ENCODE measurements around the gene CEP152.

CEP152 gene, protein sequence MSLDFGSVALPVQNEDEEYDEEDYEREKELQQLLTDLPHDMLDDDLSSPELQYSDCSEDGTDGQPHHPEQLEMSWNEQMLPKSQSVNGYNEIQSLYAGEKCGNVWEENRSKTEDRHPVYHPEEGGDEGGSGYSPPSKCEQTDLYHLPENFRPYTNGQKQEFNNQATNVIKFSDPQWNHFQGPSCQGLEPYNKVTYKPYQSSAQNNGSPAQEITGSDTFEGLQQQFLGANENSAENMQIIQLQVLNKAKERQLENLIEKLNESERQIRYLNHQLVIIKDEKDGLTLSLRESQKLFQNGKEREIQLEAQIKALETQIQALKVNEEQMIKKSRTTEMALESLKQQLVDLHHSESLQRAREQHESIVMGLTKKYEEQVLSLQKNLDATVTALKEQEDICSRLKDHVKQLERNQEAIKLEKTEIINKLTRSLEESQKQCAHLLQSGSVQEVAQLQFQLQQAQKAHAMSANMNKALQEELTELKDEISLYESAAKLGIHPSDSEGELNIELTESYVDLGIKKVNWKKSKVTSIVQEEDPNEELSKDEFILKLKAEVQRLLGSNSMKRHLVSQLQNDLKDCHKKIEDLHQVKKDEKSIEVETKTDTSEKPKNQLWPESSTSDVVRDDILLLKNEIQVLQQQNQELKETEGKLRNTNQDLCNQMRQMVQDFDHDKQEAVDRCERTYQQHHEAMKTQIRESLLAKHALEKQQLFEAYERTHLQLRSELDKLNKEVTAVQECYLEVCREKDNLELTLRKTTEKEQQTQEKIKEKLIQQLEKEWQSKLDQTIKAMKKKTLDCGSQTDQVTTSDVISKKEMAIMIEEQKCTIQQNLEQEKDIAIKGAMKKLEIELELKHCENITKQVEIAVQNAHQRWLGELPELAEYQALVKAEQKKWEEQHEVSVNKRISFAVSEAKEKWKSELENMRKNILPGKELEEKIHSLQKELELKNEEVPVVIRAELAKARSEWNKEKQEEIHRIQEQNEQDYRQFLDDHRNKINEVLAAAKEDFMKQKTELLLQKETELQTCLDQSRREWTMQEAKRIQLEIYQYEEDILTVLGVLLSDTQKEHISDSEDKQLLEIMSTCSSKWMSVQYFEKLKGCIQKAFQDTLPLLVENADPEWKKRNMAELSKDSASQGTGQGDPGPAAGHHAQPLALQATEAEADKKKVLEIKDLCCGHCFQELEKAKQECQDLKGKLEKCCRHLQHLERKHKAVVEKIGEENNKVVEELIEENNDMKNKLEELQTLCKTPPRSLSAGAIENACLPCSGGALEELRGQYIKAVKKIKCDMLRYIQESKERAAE (N-terminal part only)

DNA sequence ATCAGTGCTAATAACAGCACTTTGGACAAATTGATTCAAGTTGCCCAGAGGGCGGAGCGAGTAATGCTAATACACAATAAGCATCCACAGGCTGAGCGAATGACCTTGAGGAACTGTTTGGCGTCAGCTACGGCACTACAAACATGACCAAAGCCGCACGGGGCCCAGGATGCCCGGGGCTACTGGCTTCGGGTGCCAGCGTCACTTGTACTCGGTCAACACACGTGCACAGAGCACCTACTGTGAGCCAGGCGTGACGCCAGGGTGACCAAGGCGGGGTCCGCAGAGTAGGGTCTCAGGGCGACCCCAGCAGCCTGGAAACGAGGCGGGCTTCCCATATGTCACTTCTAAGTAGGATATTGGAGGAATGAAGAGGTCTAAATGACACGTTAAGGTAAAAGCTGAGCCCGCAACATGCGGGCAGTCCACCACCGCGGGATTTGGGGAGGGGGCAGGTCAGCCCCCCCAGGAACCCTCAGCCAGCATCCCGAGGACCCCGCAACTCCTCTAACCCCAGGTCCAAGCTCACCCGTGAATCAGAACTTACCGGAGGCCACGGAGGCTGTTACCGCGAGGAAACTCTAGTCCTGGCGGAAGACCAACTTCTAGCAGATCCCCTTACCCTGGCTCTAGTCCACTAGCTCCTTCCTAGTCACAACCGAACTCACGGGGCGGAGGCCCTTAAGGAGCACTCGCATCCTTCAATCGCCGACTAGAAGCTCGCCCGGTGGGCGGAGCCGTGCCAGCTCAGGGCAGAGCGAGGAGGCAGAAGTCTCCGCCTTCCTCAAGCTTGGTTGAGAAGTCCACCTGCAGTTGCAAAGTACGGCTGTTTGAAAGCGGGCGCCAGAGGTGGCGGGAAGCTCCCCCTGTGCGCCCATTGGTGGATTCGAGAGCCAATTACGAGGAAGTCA lies at the start of gene CEP152:
Gene CEP152 (minus strand): TSS at position 656 of the 911 bp plus-strand sequence. CDS start 5,420 bp downstream, outside the sequence.
- H3K4me3 ChIP-seq (ENCODE audit: low read depth, low read length) = peak within 1 kb of the TSS; percentile 79
- H3K36me3 ChIP-seq (ENCODE audit: control insufficient read depth in 2 of 2, insufficient read depth in 1 of 2, low read length in 2 of 2) = no peaks in the 10 kb centered on the region
- ChIA-PET POLR2A (interaction anchor here (0.6 to 1.7 kb wide), 12 partner anchors 9 to 1691 kb away, joined by 3 to 13 read pairs (median 4); partner anchors contain the start of genes EID1 and GALK2), CTCF (interaction anchor here (0.5 to 1.2 kb wide), 3 partner anchors 9 to 154 kb away, joined by 3 to 6 read pairs (median 4); no protein-coding TSS in a partner anchor)
- no peaks in the 10 kb centered on the region for H3K9me3 ChIP-seq (ENCODE audit: control insufficient read depth, insufficient read depth, low read depth, low read length)
- H3K27ac ChIP-seq (ENCODE audit: extremely low read depth, low read depth, low read length) = peak within 1 kb of the TSS; percentile 37; the same call in 1 of the 2 replicates
- peaks cover 4% of the 10 kb centered on the region; the same call in 1 of the 2 replicates for H3K4me1 ChIP-seq (ENCODE audit: control insufficient read depth, insufficient read depth, low read length)
- TF ChIP-seq, protein P1, sequence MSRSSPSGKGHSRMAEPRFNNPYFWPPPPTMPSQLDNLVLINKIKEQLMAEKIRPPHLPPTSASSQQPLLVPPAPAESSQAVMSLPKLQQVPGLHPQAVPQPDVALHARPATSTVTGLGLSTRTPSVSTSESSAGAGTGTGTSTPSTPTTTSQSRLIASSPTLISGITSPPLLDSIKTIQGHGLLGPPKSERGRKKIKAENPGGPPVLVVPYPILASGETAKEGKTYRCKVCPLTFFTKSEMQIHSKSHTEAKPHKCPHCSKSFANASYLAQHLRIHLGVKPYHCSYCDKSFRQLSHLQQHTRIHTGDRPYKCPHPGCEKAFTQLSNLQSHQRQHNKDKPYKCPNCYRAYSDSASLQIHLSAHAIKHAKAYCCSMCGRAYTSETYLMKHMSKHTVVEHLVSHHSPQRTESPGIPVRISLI (tag by site-specific recombination; IDR thresholded peaks at IDR 0.05) = no peak
- TF ChIP-seq, protein P2, sequence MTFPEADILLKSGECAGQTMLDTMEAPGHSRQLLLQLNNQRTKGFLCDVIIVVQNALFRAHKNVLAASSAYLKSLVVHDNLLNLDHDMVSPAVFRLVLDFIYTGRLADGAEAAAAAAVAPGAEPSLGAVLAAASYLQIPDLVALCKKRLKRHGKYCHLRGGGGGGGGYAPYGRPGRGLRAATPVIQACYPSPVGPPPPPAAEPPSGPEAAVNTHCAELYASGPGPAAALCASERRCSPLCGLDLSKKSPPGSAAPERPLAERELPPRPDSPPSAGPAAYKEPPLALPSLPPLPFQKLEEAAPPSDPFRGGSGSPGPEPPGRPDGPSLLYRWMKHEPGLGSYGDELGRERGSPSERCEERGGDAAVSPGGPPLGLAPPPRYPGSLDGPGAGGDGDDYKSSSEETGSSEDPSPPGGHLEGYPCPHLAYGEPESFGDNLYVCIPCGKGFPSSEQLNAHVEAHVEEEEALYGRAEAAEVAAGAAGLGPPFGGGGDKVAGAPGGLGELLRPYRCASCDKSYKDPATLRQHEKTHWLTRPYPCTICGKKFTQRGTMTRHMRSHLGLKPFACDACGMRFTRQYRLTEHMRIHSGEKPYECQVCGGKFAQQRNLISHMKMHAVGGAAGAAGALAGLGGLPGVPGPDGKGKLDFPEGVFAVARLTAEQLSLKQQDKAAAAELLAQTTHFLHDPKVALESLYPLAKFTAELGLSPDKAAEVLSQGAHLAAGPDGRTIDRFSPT (tag by site-specific recombination; IDR thresholded peaks at IDR 0.05) = peak; percentile 100
- TF ChIP-seq WT1 (tag by site-specific recombination; IDR thresholded peaks at IDR 0.05) (peak; percentile 31; the same call in 1 of the 2 replicates), BCL11A (tag by site-specific recombination; IDR thresholded peaks at IDR 0.05; ENCODE audit: low read depth) (0 out of 2 replicates have a peak, but pooled peaks have one; percentile 35), ZBTB20 (tag by site-specific recombination; IDR thresholded peaks at IDR 0.05) (peak; percentile 44; the same call in 1 of the 2 replicates), ZNF624 (tag by site-specific recombination; IDR thresholded peaks at IDR 0.05) (no peak), ZEB2 (tag by site-specific recombination; IDR thresholded peaks at IDR 0.05) (peak; percentile 22; the same call in 1 of the 2 replicates), ZNF660 (tag by site-specific recombination; IDR thresholded peaks at IDR 0.05) (no peak), ZBTB17 (tag by site-specific recombination; IDR thresholded peaks at IDR 0.05) (peak; percentile 37), ZIC2 (tag by site-specific recombination; IDR thresholded peaks at IDR 0.05) (peak; percentile 79), ZNF629 (tag by site-specific recombination; IDR thresholded peaks at IDR 0.05) (peak; percentile 82), ZNF394 (tag by site-specific recombination; IDR thresholded peaks at IDR 0.05; ENCODE audit: borderline replicate concordance) (0 out of 2 replicates have a peak, but pooled peaks have one; percentile 14), ZSCAN16 (tag by site-specific recombination; IDR thresholded peaks at IDR 0.05) (peak; percentile 72; the same call in 1 of the 2 replicates), YY2 (tag by site-specific recombination; IDR thresholded peaks at IDR 0.05) (no peak), ZNF184 (tag by site-specific recombination; IDR thresholded peaks at IDR 0.05) (no peak), ZNF426 (tag by site-specific recombination; IDR thresholded peaks at IDR 0.05) (no peak)
- TF ChIP-seq, protein P3, sequence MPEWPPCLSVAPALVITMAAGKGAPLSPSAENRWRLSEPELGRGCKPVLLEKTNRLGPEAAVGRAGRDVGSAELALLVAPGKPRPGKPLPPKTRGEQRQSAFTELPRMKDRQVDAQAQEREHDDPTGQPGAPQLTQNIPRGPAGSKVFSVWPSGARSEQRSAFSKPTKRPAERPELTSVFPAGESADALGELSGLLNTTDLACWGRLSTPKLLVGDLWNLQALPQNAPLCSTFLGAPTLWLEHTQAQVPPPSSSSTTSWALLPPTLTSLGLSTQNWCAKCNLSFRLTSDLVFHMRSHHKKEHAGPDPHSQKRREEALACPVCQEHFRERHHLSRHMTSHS (tag by site-specific recombination; IDR thresholded peaks at IDR 0.05) = no peak
- TF ChIP-seq, protein P4, sequence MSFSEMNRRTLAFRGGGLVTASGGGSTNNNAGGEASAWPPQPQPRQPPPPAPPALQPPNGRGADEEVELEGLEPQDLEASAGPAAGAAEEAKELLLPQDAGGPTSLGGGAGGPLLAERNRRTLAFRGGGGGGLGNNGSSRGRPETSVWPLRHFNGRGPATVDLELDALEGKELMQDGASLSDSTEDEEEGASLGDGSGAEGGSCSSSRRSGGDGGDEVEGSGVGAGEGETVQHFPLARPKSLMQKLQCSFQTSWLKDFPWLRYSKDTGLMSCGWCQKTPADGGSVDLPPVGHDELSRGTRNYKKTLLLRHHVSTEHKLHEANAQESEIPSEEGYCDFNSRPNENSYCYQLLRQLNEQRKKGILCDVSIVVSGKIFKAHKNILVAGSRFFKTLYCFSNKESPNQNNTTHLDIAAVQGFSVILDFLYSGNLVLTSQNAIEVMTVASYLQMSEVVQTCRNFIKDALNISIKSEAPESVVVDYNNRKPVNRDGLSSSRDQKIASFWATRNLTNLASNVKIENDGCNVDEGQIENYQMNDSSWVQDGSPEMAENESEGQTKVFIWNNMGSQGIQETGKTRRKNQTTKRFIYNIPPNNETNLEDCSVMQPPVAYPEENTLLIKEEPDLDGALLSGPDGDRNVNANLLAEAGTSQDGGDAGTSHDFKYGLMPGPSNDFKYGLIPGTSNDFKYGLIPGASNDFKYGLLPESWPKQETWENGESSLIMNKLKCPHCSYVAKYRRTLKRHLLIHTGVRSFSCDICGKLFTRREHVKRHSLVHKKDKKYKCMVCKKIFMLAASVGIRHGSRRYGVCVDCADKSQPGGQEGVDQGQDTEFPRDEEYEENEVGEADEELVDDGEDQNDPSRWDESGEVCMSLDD (tag by site-specific recombination; IDR thresholded peaks at IDR 0.05) = peak; percentile 70
- TF ChIP-seq, protein P5, sequence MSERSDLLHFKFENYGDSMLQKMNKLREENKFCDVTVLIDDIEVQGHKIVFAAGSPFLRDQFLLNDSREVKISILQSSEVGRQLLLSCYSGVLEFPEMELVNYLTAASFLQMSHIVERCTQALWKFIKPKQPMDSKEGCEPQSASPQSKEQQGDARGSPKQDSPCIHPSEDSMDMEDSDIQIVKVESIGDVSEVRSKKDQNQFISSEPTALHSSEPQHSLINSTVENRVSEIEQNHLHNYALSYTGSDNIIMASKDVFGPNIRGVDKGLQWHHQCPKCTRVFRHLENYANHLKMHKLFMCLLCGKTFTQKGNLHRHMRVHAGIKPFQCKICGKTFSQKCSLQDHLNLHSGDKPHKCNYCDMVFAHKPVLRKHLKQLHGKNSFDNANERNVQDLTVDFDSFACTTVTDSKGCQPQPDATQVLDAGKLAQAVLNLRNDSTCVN (tag by site-specific recombination; optimal IDR thresholded peaks at IDR 0.05) = peak; percentile 22
- TF ChIP-seq, protein P6, sequence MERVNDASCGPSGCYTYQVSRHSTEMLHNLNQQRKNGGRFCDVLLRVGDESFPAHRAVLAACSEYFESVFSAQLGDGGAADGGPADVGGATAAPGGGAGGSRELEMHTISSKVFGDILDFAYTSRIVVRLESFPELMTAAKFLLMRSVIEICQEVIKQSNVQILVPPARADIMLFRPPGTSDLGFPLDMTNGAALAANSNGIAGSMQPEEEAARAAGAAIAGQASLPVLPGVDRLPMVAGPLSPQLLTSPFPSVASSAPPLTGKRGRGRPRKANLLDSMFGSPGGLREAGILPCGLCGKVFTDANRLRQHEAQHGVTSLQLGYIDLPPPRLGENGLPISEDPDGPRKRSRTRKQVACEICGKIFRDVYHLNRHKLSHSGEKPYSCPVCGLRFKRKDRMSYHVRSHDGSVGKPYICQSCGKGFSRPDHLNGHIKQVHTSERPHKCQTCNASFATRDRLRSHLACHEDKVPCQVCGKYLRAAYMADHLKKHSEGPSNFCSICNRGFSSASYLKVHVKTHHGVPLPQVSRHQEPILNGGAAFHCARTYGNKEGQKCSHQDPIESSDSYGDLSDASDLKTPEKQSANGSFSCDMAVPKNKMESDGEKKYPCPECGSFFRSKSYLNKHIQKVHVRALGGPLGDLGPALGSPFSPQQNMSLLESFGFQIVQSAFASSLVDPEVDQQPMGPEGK (tag by site-specific recombination; IDR thresholded peaks at IDR 0.05) = peak; percentile 80

Data from HEK293 (cell line).